ENCODE data around the gene RPS6KA3.

Gene RPS6KA3

GRCh38 chrX:20118065-20118824, 148.5 kb downstream of the RPS6KA3 start:
- Histone ChIP-seq H3K27me3 (ENCODE audit: control insufficient read depth in 5 of 5, insufficient read depth in 4 of 5, low read length in 5 of 5) (peaks cover 6 to 27% (median 19%) of the 10 kb centered on the region in 5 donors), H3K9ac (ENCODE audit: low read length in 5 of 5) (no peak overlapping the region), H3K4me3 (ENCODE audit: low read depth in 1 of 5, low read length in 5 of 5) (no peak overlapping the region), H3K27ac (ENCODE audit: low read depth, low read length) (no peak overlapping the region), H3K9me3 (ENCODE audit: control insufficient read depth in 5 of 5, low read length in 5 of 5) (peaks cover 0 to 6% (median 4%) of the 10 kb centered on the region in 5 donors), H3K36me3 (ENCODE audit: control insufficient read depth in 5 of 5, insufficient read depth in 5 of 5, low read length in 5 of 5) (no peaks in the 10 kb centered on the region), H3K4me1 (ENCODE audit: control insufficient read depth in 5 of 5, insufficient read depth in 5 of 5, low read length in 5 of 5) (peaks cover 0 to 14% (median 10%) of the 10 kb centered on the region in 5 donors)

DNA sequence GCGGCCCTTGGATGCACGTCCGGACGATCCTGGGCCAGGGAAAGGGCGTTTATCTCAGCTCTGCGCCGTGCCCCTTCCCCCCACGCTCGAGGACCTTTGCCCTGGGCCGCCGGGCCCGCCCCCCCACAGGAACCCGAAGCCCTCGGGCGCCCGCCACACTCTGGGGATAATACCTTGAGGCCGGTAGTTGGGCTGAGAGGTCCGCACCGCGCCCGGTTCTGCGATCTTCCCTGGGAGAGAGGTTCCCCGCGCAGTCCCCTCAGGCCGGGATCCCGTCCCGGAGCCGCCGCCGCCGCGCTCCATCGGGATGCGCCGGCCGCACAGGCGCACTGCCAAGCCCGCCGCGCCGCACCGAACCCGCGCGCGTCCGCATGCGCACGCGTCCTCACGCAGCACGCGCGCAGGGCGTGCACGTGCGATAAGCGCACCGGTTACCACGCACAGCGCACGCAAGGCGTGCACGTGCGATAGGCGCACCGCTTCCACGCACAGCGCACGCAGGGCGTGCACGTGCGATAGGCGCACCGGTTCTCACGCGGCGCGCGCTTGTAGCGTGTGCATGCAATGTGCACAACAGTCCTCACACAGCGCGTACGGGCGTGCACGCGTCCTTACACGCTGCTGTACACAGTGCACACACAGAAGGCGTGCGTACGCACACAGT, 150.0 kb downstream of the RPS6KA3 start, which contains the start of gene MAP7D2:
TSS of gene MAP7D2 (minus strand) at position 331 of the 664 bp plus-strand sequence. CDS start at position 303, 28 bp downstream.
- Histone ChIP-seq H3K4me1 (ENCODE audit: control insufficient read depth in 5 of 5, insufficient read depth in 5 of 5, low read length in 5 of 5) (peaks cover 0 to 14% (median 10%) of the 10 kb centered on the region in 5 donors), H3K27ac (ENCODE audit: low read depth, low read length) (no peak within 1 kb of the TSS), H3K36me3 (ENCODE audit: control insufficient read depth in 5 of 5, insufficient read depth in 5 of 5, low read length in 5 of 5) (no peaks in the 10 kb centered on the region), H3K9ac (ENCODE audit: low read length in 5 of 5) (no peak within 1 kb of the TSS), H3K9me3 (ENCODE audit: control insufficient read depth in 5 of 5, low read length in 5 of 5) (peaks cover 0 to 6% (median 4%) of the 10 kb centered on the region in 5 donors), H3K4me3 (ENCODE audit: low read depth in 1 of 5, low read length in 5 of 5) (peak within 1 kb of the TSS; percentile 35 to 62 (median 44)), H3K27me3 (ENCODE audit: control insufficient read depth in 5 of 5, insufficient read depth in 4 of 5, low read length in 5 of 5) (peaks cover 6 to 27% (median 19%) of the 10 kb centered on the region in 5 donors)

GRCh38 chrX:20116087-20116576, 150.6 kb downstream of the RPS6KA3 start:
- H3K9ac ChIP-seq (ENCODE audit: low read length in 5 of 5): no peak overlapping the region
- H3K4me3 ChIP-seq (ENCODE audit: low read depth in 1 of 5, low read length in 5 of 5): peak overlapping the region in 3 of 5 donors; percentile 42 to 62 (median 47)
- H3K36me3 ChIP-seq (ENCODE audit: control insufficient read depth in 5 of 5, insufficient read depth in 5 of 5, low read length in 5 of 5): no peaks in the 10 kb centered on the region

GRCh38 chrX:20112022-20112774, 154.5 kb downstream of the RPS6KA3 start:
- H3K4me1 ChIP-seq (ENCODE audit: control insufficient read depth in 5 of 5, insufficient read depth in 5 of 5, low read length in 5 of 5): peaks cover 0 to 14% (median 10%) of the 10 kb centered on the region in 5 donors
- H3K27ac ChIP-seq (ENCODE audit: low read depth, low read length): no peak overlapping the region
- H3K9ac ChIP-seq (ENCODE audit: low read length in 5 of 5): no peak overlapping the region
- H3K4me3 ChIP-seq (ENCODE audit: low read depth in 1 of 5, low read length in 5 of 5): no peak overlapping the region
- peaks cover 6 to 28% (median 17%) of the 10 kb centered on the region in 5 donors for H3K27me3 ChIP-seq (ENCODE audit: control insufficient read depth in 5 of 5, insufficient read depth in 4 of 5, low read length in 5 of 5)
- no peaks in the 10 kb centered on the region for H3K36me3 ChIP-seq (ENCODE audit: control insufficient read depth in 5 of 5, insufficient read depth in 5 of 5, low read length in 5 of 5)
- H3K9me3 ChIP-seq (ENCODE audit: control insufficient read depth in 5 of 5, low read length in 5 of 5): peaks cover 0 to 4% (median 4%) of the 10 kb centered on the region in 5 donors

More at GRCh38 chrX:20116087-20116576, 150.6 kb downstream of the RPS6KA3 start:
- Histone ChIP-seq H3K27me3 (ENCODE audit: control insufficient read depth in 5 of 5, insufficient read depth in 4 of 5, low read length in 5 of 5) (peaks cover 6 to 28% (median 19%) of the 10 kb centered on the region in 5 donors), H3K9me3 (ENCODE audit: control insufficient read depth in 5 of 5, low read length in 5 of 5) (peaks cover 0 to 6% (median 4%) of the 10 kb centered on the region in 5 donors), H3K4me1 (ENCODE audit: control insufficient read depth in 5 of 5, insufficient read depth in 5 of 5, low read length in 5 of 5) (peaks cover 0 to 14% (median 10%) of the 10 kb centered on the region in 5 donors), H3K27ac (ENCODE audit: low read depth, low read length) (no peak overlapping the region)

DNA sequence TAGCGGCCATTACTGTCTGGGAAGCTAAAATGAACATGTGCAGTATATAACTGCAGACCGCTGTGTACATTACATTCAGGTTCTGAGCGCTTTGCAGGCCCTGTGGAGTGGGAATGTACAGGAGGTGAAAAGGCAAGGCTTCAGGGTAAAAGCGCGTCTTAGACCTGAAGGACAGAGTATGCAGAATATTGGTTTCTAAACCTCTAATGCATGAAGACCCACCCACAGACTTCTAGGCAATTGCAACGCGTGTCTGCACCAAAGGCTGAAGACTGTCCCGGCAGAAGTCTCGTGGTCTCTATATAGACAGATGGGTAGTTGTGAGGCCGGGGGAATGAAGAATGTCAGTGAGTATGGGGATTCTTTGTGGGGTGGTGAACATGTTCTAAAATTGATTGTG, 155.4 kb downstream of the RPS6KA3 start:
- Histone ChIP-seq H3K27me3 (ENCODE audit: control insufficient read depth in 5 of 5, insufficient read depth in 4 of 5, low read length in 5 of 5) (peaks cover 8 to 19% (median 12%) of the 10 kb centered on the region in 5 donors), H3K9ac (ENCODE audit: low read length in 5 of 5) (no peak overlapping the region), H3K27ac (ENCODE audit: low read depth, low read length) (no peak overlapping the region), H3K36me3 (ENCODE audit: control insufficient read depth in 5 of 5, insufficient read depth in 5 of 5, low read length in 5 of 5) (no peaks in the 10 kb centered on the region), H3K4me3 (ENCODE audit: low read depth in 1 of 5, low read length in 5 of 5) (no peak overlapping the region), H3K4me1 (ENCODE audit: control insufficient read depth in 5 of 5, insufficient read depth in 5 of 5, low read length in 5 of 5) (peaks cover 0 to 6% (median 5%) of the 10 kb centered on the region in 5 donors), H3K9me3 (ENCODE audit: control insufficient read depth in 5 of 5, low read length in 5 of 5) (no peaks in the 10 kb centered on the region)

DNA sequence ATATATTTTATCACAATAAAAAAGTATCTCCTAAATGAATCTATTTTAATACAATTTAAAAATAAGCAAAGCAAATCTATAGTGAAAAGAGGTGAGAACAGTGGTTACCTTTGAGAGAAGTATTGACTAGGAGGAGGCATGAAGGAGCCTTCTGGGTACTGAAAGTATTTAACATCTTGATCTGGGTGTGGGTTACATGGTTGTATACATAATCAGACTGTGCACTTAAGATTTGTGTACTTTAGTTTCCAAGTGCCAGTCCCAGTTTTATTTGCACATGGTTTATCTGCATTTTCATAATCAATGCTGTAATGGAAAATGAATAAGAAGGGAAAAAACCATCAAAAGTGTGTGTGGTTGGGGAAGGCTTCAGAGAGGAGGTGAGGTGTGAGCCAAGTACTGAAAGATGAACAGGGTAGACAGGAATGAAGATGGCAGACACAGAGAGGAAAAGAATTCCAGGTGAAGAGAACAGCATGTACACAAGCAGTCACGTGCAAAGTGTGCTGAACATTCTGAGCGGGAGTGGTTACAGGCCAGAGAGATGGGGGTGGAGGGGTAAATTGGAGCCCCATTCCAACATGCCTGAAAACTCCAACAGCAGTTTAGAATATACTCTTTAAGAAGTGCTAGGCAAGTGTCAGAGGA, 164.7 kb downstream of the RPS6KA3 start:
- Histone ChIP-seq H3K4me1 (ENCODE audit: control insufficient read depth in 5 of 5, insufficient read depth in 5 of 5, low read length in 5 of 5) (no peaks in the 10 kb centered on the region), H3K9ac (ENCODE audit: low read length in 5 of 5) (no peak overlapping the region), H3K36me3 (ENCODE audit: control insufficient read depth in 5 of 5, insufficient read depth in 5 of 5, low read length in 5 of 5) (no peaks in the 10 kb centered on the region), H3K27ac (ENCODE audit: low read depth, low read length) (no peak overlapping the region), H3K27me3 (ENCODE audit: control insufficient read depth in 5 of 5, insufficient read depth in 4 of 5, low read length in 5 of 5) (peaks cover 0 to 5% (median 0%) of the 10 kb centered on the region in 5 donors), H3K4me3 (ENCODE audit: low read depth in 1 of 5, low read length in 5 of 5) (no peak overlapping the region), H3K9me3 (ENCODE audit: control insufficient read depth in 5 of 5, low read length in 5 of 5) (peaks cover 0 to 2% (median 0%) of the 10 kb centered on the region in 5 donors)
